OCI-LY7 (cell line): ENCODE results near the gene TRAM2.

ENCODE experiments used
- EZH2phosphoT487 ChIP-seq: fragments of 200-600 bp; sonication (generic); IDR thresholded peaks from 2 replicates; pipeline ENCODE4 v1.6.1; 2018; ENCODE audit warnings: low read depth, borderline replicate concordance, mild to moderate bottlenecking, mixed run types, antibody characterized with exemption, low read length, moderate library complexity, mixed read lengths
- TF ChIP-seq, protein P1 (sequence below): fragments of 200-600 bp; sonication (generic); conservative IDR thresholded peaks from 2 replicates; pipeline ENCODE4 v1.5.1; 2014; ENCODE audit warnings: mild to moderate bottlenecking, antibody characterized with exemption, low read length, moderate library complexity, mixed read lengths

DNA sequence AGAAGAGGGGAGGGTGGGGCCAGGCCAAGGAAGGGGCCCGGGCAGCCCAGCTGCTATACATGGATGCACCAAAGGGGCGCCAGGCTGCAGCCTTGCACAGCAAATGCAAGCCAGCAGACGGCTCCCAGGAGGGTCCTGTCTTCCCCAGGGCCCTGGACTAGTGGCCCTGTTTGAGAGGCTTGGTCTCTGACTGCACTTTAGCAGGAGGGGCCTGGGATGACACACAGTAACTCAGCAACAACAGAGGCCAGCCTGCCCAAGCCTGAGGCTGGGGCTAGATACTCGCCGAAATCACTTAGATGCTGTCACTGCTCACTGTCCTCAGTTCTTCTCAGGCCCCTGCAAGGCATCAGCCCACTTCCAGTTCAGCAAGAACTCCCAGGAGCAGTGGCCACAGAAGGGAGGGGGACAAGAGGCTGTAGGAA is 73.5 kb downstream of the TRAM2 start:
- TF ChIP-seq, protein P1, sequence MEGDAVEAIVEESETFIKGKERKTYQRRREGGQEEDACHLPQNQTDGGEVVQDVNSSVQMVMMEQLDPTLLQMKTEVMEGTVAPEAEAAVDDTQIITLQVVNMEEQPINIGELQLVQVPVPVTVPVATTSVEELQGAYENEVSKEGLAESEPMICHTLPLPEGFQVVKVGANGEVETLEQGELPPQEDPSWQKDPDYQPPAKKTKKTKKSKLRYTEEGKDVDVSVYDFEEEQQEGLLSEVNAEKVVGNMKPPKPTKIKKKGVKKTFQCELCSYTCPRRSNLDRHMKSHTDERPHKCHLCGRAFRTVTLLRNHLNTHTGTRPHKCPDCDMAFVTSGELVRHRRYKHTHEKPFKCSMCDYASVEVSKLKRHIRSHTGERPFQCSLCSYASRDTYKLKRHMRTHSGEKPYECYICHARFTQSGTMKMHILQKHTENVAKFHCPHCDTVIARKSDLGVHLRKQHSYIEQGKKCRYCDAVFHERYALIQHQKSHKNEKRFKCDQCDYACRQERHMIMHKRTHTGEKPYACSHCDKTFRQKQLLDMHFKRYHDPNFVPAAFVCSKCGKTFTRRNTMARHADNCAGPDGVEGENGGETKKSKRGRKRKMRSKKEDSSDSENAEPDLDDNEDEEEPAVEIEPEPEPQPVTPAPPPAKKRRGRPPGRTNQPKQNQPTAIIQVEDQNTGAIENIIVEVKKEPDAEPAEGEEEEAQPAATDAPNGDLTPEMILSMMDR = peak; percentile 27; the same call in 1 of the 2 replicates
- TF ChIP-seq EZH2phosphoT487 = no peak
